ENCODE data around the gene ARMC3. TPM values are rescaled to one million over a fixed set of nuclear protein-coding genes. Genes with fewer than 3 reads are reported as not detected.

Gene ARMC3
- total RNA-seq, 1 experiment from 2014 or later: 14.4 TPM

DNA sequence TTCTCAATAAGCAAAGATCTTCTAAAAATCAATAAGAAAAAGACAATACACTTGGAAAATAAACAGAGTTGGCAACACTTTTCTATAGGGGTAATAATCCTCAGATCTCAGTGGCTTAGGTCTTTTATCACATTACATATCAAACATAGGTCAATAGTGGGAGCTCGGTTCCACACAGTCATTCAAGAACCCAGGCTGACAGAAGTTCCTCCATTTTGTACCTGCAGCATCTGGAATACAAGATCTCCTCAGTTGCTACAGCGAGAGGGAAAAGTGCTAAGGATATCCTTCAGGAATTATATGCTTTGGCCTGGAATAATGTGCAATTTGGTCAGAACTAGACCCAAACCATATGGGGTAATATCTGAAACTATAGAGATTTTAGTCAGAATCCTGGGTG lies 112.1 kb downstream of the ARMC3 start:
- no peak for DNase-seq
- intact Hi-C loops (cut with micrococcal nuclease; ENCODE audit: unreplicated experiment): no loop called here
- no peak overlapping the region for H2AFZ ChIP-seq
- H3K4me3 ChIP-seq: no peak overlapping the region
- ChIA-PET CTCF (no interaction called here), POLR2A (ENCODE audit: unreplicated experiment) (no interaction called here)
- no peaks in the 10 kb centered on the region for H3K79me2 ChIP-seq (ENCODE audit: low read depth)
- no peaks in the 10 kb centered on the region for H3K36me3 ChIP-seq (ENCODE audit: low read depth)
- TF ChIP-seq EZH2 (IDR thresholded peaks at IDR 0.05; ENCODE audit: low read depth): no peak
- TF ChIP-seq, protein P1, sequence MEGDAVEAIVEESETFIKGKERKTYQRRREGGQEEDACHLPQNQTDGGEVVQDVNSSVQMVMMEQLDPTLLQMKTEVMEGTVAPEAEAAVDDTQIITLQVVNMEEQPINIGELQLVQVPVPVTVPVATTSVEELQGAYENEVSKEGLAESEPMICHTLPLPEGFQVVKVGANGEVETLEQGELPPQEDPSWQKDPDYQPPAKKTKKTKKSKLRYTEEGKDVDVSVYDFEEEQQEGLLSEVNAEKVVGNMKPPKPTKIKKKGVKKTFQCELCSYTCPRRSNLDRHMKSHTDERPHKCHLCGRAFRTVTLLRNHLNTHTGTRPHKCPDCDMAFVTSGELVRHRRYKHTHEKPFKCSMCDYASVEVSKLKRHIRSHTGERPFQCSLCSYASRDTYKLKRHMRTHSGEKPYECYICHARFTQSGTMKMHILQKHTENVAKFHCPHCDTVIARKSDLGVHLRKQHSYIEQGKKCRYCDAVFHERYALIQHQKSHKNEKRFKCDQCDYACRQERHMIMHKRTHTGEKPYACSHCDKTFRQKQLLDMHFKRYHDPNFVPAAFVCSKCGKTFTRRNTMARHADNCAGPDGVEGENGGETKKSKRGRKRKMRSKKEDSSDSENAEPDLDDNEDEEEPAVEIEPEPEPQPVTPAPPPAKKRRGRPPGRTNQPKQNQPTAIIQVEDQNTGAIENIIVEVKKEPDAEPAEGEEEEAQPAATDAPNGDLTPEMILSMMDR (conservative IDR thresholded peaks at IDR 0.05): no peak
- H3K9me2 ChIP-seq (ENCODE audit: insufficient read depth): no peaks in the 10 kb centered on the region
- H3K4me2 ChIP-seq: no peak overlapping the region
- H3F3A ChIP-seq (ENCODE audit: insufficient read depth, low read depth): no peaks in the 10 kb centered on the region
- no peaks in the 10 kb centered on the region for H3K4me1 ChIP-seq (replicated peaks; ENCODE audit: insufficient read depth)
- no peaks in the 10 kb centered on the region for H3K9me3 ChIP-seq (ENCODE audit: insufficient read depth, low read depth)
- H3K27me3 ChIP-seq (ENCODE audit: insufficient read depth, low read depth): no peaks in the 10 kb centered on the region
- no peak overlapping the region for H3K27ac ChIP-seq
- no peaks in the 10 kb centered on the region for H4K20me1 ChIP-seq (ENCODE audit: insufficient read depth)
- no TSS peak for BruUV-seq (replicated peaks)

DNA sequence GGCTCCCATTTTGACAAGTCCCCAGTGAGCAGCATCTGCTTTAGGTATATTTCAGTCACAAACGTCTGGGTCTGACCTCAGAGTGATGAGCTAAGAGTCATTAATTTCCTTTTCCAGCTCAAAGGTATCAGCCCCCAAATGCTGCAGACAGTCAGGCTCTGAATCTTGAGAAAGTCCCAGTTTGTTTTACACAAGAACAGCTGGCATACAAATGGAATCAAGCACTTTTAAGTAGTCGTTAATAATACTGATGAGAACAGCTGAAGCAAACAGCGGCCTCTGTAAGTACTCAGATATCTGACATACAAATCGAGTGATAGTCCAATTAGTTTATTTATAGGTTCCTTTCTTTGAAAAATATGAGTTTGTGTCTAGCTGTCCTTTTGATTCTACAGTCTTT lies 118.2 kb downstream of the ARMC3 start:
- ChIA-PET CTCF (interaction anchor here (0.7 kb wide), 1 partner anchor 33 kb away, joined by 6 read pairs; no protein-coding TSS in a partner anchor), POLR2A (ENCODE audit: unreplicated experiment) (no interaction called here)
- no peak overlapping the region for H3K27ac ChIP-seq
- no peak for DNase-seq
- H3K4me3 ChIP-seq: no peak overlapping the region
- intact Hi-C loops (cut with micrococcal nuclease; ENCODE audit: unreplicated experiment): no loop called here
- peaks cover 14% of the 10 kb centered on the region for H3K4me1 ChIP-seq (replicated peaks; ENCODE audit: insufficient read depth)
- TF ChIP-seq, protein P1 (conservative IDR thresholded peaks at IDR 0.05): no peak
- TF ChIP-seq EZH2 (IDR thresholded peaks at IDR 0.05; ENCODE audit: low read depth): no peak
- no peak overlapping the region for H3K4me2 ChIP-seq
- H3K79me2 ChIP-seq (ENCODE audit: low read depth): no peaks in the 10 kb centered on the region
- no peaks in the 10 kb centered on the region for H3F3A ChIP-seq (ENCODE audit: insufficient read depth, low read depth)
- H3K27me3 ChIP-seq (ENCODE audit: insufficient read depth, low read depth): no peaks in the 10 kb centered on the region
- H4K20me1 ChIP-seq (ENCODE audit: insufficient read depth): no peaks in the 10 kb centered on the region
- no peaks in the 10 kb centered on the region for H3K9me2 ChIP-seq (ENCODE audit: insufficient read depth)
- BruUV-seq (replicated peaks): no TSS peak
- no peaks in the 10 kb centered on the region for H3K36me3 ChIP-seq (ENCODE audit: low read depth)
- no peak overlapping the region for H2AFZ ChIP-seq
- H3K9me3 ChIP-seq (ENCODE audit: insufficient read depth, low read depth): no peaks in the 10 kb centered on the region

DNA sequence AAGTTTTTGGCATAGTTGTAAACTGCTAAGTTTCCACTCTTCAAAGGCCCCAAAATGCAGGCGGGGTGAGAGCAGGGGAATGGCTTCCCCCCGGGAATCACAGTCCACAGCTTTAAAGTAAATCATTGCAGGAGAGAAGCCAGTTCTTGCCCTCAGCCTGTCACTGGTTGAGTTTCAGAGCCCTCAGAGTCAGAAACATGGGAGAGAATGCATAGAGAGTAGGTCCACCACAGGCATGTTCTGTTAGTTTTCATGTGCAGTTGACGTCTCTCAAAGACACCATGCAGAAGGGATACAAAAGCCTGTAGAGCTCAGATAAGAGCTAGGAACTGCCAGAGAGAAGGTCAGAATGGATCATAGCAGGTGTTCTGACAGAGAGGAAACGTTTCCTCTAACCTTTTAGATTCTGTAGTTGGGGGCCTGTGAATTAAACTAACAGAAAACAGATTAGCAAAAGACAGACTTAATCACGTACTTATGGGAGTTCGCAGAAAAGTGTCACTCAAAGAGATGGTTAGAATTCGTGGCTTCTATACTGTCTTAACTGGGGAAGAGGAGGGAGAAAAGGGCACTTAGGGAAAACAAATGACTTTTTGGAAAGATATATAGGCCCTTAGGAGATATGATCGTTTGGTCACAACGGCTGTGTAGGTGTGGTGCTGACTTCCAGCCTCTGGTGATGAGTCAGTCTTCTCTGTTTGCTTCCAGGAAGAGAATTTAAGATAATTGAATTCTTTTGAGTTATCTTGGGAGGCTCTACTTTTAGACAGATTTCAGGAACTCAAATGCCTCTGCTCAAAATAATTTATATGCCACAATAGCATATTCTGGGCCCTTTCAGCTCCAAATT lies 119.6 kb downstream of the ARMC3 start:
- H3K27me3 ChIP-seq (ENCODE audit: insufficient read depth, low read depth): no peaks in the 10 kb centered on the region
- TF ChIP-seq EZH2 (IDR thresholded peaks at IDR 0.05; ENCODE audit: low read depth): no peak
- TF ChIP-seq, protein P1 (conservative IDR thresholded peaks at IDR 0.05): no peak
- ChIA-PET POLR2A (ENCODE audit: unreplicated experiment) (no interaction called here), CTCF (no interaction called here)
- H3K4me1 ChIP-seq (replicated peaks; ENCODE audit: insufficient read depth): peaks cover 27% of the 10 kb centered on the region
- BruUV-seq (replicated peaks): no TSS peak
- no peak overlapping the region for H2AFZ ChIP-seq
- no peaks in the 10 kb centered on the region for H3F3A ChIP-seq (ENCODE audit: insufficient read depth, low read depth)
- H3K36me3 ChIP-seq (ENCODE audit: low read depth): no peaks in the 10 kb centered on the region
- H3K27ac ChIP-seq: no peak overlapping the region
- H3K79me2 ChIP-seq (ENCODE audit: low read depth): no peaks in the 10 kb centered on the region
- no peak overlapping the region for H3K4me2 ChIP-seq
- H3K9me2 ChIP-seq (ENCODE audit: insufficient read depth): no peaks in the 10 kb centered on the region
- no peak overlapping the region for H3K4me3 ChIP-seq
- H3K9me3 ChIP-seq (ENCODE audit: insufficient read depth, low read depth): no peaks in the 10 kb centered on the region
- H4K20me1 ChIP-seq (ENCODE audit: insufficient read depth): no peaks in the 10 kb centered on the region
- DNase-seq: peak; percentile 26 to 57
- intact Hi-C loops (cut with micrococcal nuclease; ENCODE audit: unreplicated experiment): no loop called here

All from PC-9 (cell line).